A549 (cell line): ENCODE data around the gene PSMG1. TPM values are rescaled to one million over a fixed set of nuclear protein-coding genes. Genes with fewer than 3 reads are reported as not detected.

Source experiments
- ATAC-seq, 2 experiments: fragments of 200-7000 bp in 1 of 2; fragments of >200 bp in 1 of 2; cut with Nextera tagmentation in 1 of 2; cut with Tn5 transposase in 1 of 2; 3 replicates each; pipeline versions ENCODE4 v1.8.0 to v1.9.1; 2018 to 2020; ENCODE audit warnings: mild to moderate bottlenecking in 1 of 2, moderate library complexity in 1 of 2
- CTCF ChIA-PET: fragments of 300-600 bp; sonication (Branson Sonifier 250); formaldehyde crosslinking; extraction: SDS; loops from one replicate; lab custom pipeline; 2021; ENCODE audit warnings: antibody characterized with exemption, inconsistent platforms; lab: Yijun Ruan, JAX
- POLR2A ChIA-PET: fragments of 350-600 bp; formaldehyde crosslinking; extraction: SDS; loops from one replicate; lab custom pipeline; 2021; ENCODE audit warnings: antibody characterized with exemption, inconsistent platforms; lab: Yijun Ruan, JAX
- DNase-seq, 2 experiments: peaks; one replicate each; pipeline versions ENCODE4 v3.0.0 to v3.0.0-alpha.2; 2011 to 2016; ENCODE audit warnings: low read depth in 1 of 2, low spot score in 1 of 2
- FAIRE-seq: peaks from 2 replicates; lab custom pipeline; 2011; peaks lifted over from hg19 to GRCh38; lab: Jason Lieb, UNC
- H3K27ac ChIP-seq, 2 experiments: fragments of >200 bp; sonication (Bioruptor Twin); formaldehyde crosslinking; 3 replicates each; pipeline ENCODE4 v1.5.1; 2016 to 2017
- H3K4me1 ChIP-seq: fragments of >200 bp; sonication (Bioruptor Twin); formaldehyde crosslinking; 3 replicates; pipeline ENCODE4 v1.6.1; 2016
- H3K4me2 ChIP-seq: fragments of >200 bp; sonication (Bioruptor Twin); formaldehyde crosslinking; 3 replicates; pipeline ENCODE4 v1.6.1; 2016
- H3K4me3 ChIP-seq: fragments of >200 bp; sonication (Bioruptor Twin); formaldehyde crosslinking; 3 replicates; pipeline ENCODE4 v1.5.1; 2016
- H3K9me3 ChIP-seq: fragments of >200 bp; sonication (Bioruptor Twin); formaldehyde crosslinking; 3 replicates; pipeline ENCODE4 v1.6.1; 2016
- CBX2 ChIP-seq: fragments of 200-600 bp; sonication (generic); IDR thresholded peaks from 2 replicates; pipeline ENCODE4 v1.6.1; 2016; ENCODE audit warnings: low read depth, mild to moderate bottlenecking, borderline replicate concordance
- CHD4 ChIP-seq: fragments of 200-600 bp; sonication (generic); IDR thresholded peaks from 2 replicates; pipeline ENCODE4 v1.6.1; 2016; ENCODE audit warnings: antibody characterized with exemption, mild to moderate bottlenecking, borderline replicate concordance
- EHMT2 ChIP-seq: fragments of 200-600 bp; sonication (generic); IDR thresholded peaks from 2 replicates; pipeline ENCODE4 v1.6.1; 2016; ENCODE audit warnings: antibody characterized with exemption, low read depth, mild to moderate bottlenecking, moderate library complexity
- FOSL2 ChIP-seq, 2 experiments: fragments of 450-650 bp in 1 of 2; fragments of >200 bp in 1 of 2; sonication (Bioruptor Twin) in 1 of 2; formaldehyde crosslinking; IDR thresholded peaks; 2 replicates each; pipeline versions ENCODE4 v1.5.0 to v1.6.1; 2016 to 2020; ENCODE audit warnings: mild to moderate bottlenecking in 1 of 2, moderate library complexity in 1 of 2
- GATA3 ChIP-seq: IDR thresholded peaks from 2 replicates; pipeline ENCODE4 v1.6.1; 2012; ENCODE audit warnings: borderline replicate concordance
- HEYL ChIP-seq: fragments of 250-450 bp; sonication (Bioruptor Pico); IDR thresholded peaks from 2 replicates; pipeline ENCODE4 v1.8.0; 2021; ENCODE audit warnings: mild to moderate bottlenecking, moderate library complexity
- JUN ChIP-seq, 2 experiments: fragments of >200 bp; sonication (Bioruptor Twin); formaldehyde crosslinking; IDR thresholded peaks; 2 replicates in 1 of 2; 3 replicates in 1 of 2; pipeline ENCODE4 v1.6.1; 2016 to 2017
- NFE2L2 ChIP-seq: fragments of 150-350 bp; conservative IDR thresholded peaks from 2 replicates; pipeline ENCODE4 v1.6.1; 2014; ENCODE audit warnings: low read length
- NR3C1 ChIP-seq: fragments of >200 bp; sonication (Bioruptor Twin); formaldehyde crosslinking; IDR thresholded peaks from 3 replicates; pipeline ENCODE4 v1.6.1; 2017
- POLR2A ChIP-seq: IDR thresholded peaks from 2 replicates; pipeline ENCODE4 v1.6.1; 2012; ENCODE audit warnings: mild to moderate bottlenecking, low read length
- POLR2AphosphoS2 ChIP-seq: conservative IDR thresholded peaks from 2 replicates; pipeline ENCODE4 v1.6.1; 2012; ENCODE audit warnings: low read length, improper control_type of control experiment, inconsistent platforms
- RAD21 ChIP-seq, 2 experiments: fragments of >200 bp in 1 of 2; sonication (Bioruptor Twin) in 1 of 2; formaldehyde crosslinking in 1 of 2; IDR thresholded peaks in 1 of 2; conservative IDR thresholded peaks in 1 of 2; 2 replicates in 1 of 2; 3 replicates in 1 of 2; pipeline ENCODE4 v1.6.1; 2012 to 2018; ENCODE audit warnings: inconsistent platforms in 1 of 2
- RARB ChIP-seq: fragments of 250-450 bp; sonication (Bioruptor Pico); IDR thresholded peaks from 2 replicates; pipeline ENCODE4 v1.8.0; 2021; ENCODE audit warnings: mild to moderate bottlenecking, moderate library complexity
- RNF2 ChIP-seq: fragments of 200-600 bp; sonication (generic); IDR thresholded peaks from 2 replicates; pipeline ENCODE4 v1.6.1; 2016; ENCODE audit warnings: low read depth, mild to moderate bottlenecking, antibody characterized with exemption, moderate library complexity, borderline replicate concordance
- ZC3H11A ChIP-seq: fragments of 450-650 bp; IDR thresholded peaks from 2 replicates; pipeline ENCODE4 v1.6.1; 2014; ENCODE audit warnings: antibody characterized with exemption, mild to moderate bottlenecking
- ZNF302 ChIP-seq: fragments of 250-450 bp; sonication (Bioruptor Pico); IDR thresholded peaks from 2 replicates; pipeline ENCODE4 v1.9.0; 2021; ENCODE audit warnings: inconsistent platforms, mild to moderate bottlenecking, moderate library complexity
- WGBS: methylation state at CpG from one replicate; pipeline ENCODE4 v1.1.6; 2017; ENCODE audit errors: missing lambda C conversion rate; 5-methylcytosine and 5-hydroxymethylcytosine counted together
- polyA plus RNA-seq, 4 experiments: library from polyadenylated mRNA; depleted of rRNA in 3 of 4; stranded (reverse); fragments of >200 nt; fragmentation: RNase III in 1 of 4; extraction: RNeasy Plus Mini Kit Qiagen cat#74134 plus additional on column Dnase treatment in 1 of 4; gene quantifications; 2 replicates in 3 of 4; 3 replicates in 1 of 4; pipeline ENCODE4 v1.2.3, GENCODE V29; 2011 to 2017
- TF ChIP-seq, protein P1 (sequence below): fragments of >200 bp; sonication (Bioruptor Twin); formaldehyde crosslinking; IDR thresholded peaks from 3 replicates; pipeline ENCODE4 v1.5.1; 2016
- TF ChIP-seq, protein P2 (sequence below): fragments of 450-650 bp; IDR thresholded peaks from 2 replicates; pipeline ENCODE4 v1.6.1; 2014; ENCODE audit warnings: antibody characterized with exemption
- TF ChIP-seq, protein P3 (sequence below): fragments of 150-350 bp; IDR thresholded peaks from 2 replicates; pipeline ENCODE4 v1.6.1; 2014; ENCODE audit warnings: low read depth, mild to moderate bottlenecking, low read length
- TF ChIP-seq, protein P4 (sequence below): IDR thresholded peaks from 2 replicates; pipeline ENCODE4 v1.6.1; 2012; ENCODE audit warnings: low read depth, borderline replicate concordance
- TF ChIP-seq, protein P5 (sequence below): fragments of 250-450 bp; sonication (Bioruptor Pico); IDR thresholded peaks from 2 replicates; pipeline ENCODE4 v1.5.0; 2021; ENCODE audit warnings: mild to moderate bottlenecking, moderate library complexity, borderline replicate concordance

Gene PSMG1
- polyA plus RNA-seq, 2 of the 4 experiments (the other 2 are of a cell fraction): 95.8 to 96.0 TPM

DNA sequence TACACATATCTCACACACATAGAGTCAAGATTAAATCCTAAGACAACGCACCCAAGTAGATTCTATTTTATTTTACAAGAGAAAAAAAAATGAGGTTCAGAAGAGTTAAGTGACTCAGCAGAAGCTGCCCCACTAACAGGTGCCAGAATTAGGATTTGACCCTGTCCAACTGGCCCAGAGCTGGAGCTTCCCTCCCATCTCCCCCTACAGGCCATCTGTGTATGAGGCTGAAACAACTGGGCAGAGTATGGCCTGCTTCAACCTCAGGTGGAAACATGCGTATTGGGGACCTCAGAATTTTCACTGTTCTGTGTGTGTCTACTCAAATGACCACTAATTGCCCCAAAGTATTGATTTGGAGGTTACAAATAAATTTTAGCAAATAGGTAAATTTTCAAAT is 29.9 kb downstream of the PSMG1 start:
- H3K4me1 ChIP-seq: peaks cover 8% of the 10 kb centered on the region; the same call in 1 of the 3 replicates
- WGBS: 94% methylated on average over 2 of the region's 2 CpGs
- DNase-seq: peak in 1 of 2 experiments; percentile 10
- CTCF ChIA-PET: no interaction called here
- no peak for TF ChIP-seq ZNF302 (CRISPR knock-in tag)
- TF ChIP-seq, protein P1, sequence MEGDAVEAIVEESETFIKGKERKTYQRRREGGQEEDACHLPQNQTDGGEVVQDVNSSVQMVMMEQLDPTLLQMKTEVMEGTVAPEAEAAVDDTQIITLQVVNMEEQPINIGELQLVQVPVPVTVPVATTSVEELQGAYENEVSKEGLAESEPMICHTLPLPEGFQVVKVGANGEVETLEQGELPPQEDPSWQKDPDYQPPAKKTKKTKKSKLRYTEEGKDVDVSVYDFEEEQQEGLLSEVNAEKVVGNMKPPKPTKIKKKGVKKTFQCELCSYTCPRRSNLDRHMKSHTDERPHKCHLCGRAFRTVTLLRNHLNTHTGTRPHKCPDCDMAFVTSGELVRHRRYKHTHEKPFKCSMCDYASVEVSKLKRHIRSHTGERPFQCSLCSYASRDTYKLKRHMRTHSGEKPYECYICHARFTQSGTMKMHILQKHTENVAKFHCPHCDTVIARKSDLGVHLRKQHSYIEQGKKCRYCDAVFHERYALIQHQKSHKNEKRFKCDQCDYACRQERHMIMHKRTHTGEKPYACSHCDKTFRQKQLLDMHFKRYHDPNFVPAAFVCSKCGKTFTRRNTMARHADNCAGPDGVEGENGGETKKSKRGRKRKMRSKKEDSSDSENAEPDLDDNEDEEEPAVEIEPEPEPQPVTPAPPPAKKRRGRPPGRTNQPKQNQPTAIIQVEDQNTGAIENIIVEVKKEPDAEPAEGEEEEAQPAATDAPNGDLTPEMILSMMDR: 0 out of 3 replicates have a peak, but pooled peaks have one; percentile 6
- ATAC-seq: peak; percentile 59 to 71; a peak in 3 of 6 replicates
- POLR2A ChIA-PET: no interaction called here
- no peak overlapping the region for H3K4me2 ChIP-seq
- H3K27ac ChIP-seq: no peak overlapping the region
- no peaks in the 10 kb centered on the region for H3K9me3 ChIP-seq
- no peak for FAIRE-seq
- H3K4me3 ChIP-seq: no peak overlapping the region

DNA sequence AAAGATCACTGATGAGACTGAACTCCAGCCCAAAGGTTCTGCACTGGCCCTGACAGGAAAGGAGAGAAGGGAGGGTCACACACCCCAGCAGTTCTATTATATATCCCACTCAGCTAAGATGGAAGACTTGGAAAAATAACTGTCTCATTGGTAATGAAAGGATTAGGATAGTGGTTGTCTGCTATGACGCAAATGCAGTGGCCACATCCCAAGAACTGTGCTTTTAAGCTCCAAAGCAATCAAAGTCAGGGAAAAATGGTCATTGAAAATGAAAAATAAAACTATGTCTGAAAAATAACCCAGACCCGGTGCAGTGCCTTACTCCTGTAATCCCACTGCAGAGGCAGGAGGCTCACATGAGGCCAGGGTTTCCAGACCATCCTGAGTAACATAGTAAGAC is 31.0 kb downstream of the PSMG1 start:
- Histone ChIP-seq H3K4me1 (peaks cover 8% of the 10 kb centered on the region; the same call in 1 of the 3 replicates), H3K9me3 (no peaks in the 10 kb centered on the region), H3K4me2 (no peak overlapping the region), H3K4me3 (no peak overlapping the region), H3K27ac (no peak overlapping the region)
- FAIRE-seq: no peak
- ChIA-PET POLR2A (no interaction called here), CTCF (interaction anchor here (0.7 kb wide), 1 partner anchor 9 kb away, joined by 3 read pairs; no protein-coding TSS in a partner anchor)
- no peak for ATAC-seq
- TF ChIP-seq CHD4 (no peak), EHMT2 (no peak), POLR2A (no peak), RARB (CRISPR knock-in tag) (no peak), NFE2L2 (no peak), POLR2AphosphoS2 (no peak), ZNF302 (CRISPR knock-in tag) (no peak), CBX2 (no peak), ZC3H11A (no peak), GATA3 (no peak), JUN (IDR thresholded peaks at IDR 0.05) (no peak), HEYL (CRISPR knock-in tag) (no peak), NR3C1 (no peak), RAD21 (conservative IDR thresholded peaks at IDR 0.05 in 1 of 2, IDR thresholded peaks at IDR 0.05 in 1 of 2) (no peak), FOSL2 (IDR thresholded peaks at IDR 0.05) (no peak), FOSL2 (CRISPR knock-in tag; IDR thresholded peaks at IDR 0.05) (no peak), RNF2 (no peak)
- TF ChIP-seq, protein P2, sequence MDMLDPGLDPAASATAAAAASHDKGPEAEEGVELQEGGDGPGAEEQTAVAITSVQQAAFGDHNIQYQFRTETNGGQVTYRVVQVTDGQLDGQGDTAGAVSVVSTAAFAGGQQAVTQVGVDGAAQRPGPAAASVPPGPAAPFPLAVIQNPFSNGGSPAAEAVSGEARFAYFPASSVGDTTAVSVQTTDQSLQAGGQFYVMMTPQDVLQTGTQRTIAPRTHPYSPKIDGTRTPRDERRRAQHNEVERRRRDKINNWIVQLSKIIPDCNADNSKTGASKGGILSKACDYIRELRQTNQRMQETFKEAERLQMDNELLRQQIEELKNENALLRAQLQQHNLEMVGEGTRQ: no peak
- TF ChIP-seq, protein P3, sequence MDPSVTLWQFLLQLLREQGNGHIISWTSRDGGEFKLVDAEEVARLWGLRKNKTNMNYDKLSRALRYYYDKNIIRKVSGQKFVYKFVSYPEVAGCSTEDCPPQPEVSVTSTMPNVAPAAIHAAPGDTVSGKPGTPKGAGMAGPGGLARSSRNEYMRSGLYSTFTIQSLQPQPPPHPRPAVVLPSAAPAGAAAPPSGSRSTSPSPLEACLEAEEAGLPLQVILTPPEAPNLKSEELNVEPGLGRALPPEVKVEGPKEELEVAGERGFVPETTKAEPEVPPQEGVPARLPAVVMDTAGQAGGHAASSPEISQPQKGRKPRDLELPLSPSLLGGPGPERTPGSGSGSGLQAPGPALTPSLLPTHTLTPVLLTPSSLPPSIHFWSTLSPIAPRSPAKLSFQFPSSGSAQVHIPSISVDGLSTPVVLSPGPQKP: no peak
- TF ChIP-seq, protein P4, sequence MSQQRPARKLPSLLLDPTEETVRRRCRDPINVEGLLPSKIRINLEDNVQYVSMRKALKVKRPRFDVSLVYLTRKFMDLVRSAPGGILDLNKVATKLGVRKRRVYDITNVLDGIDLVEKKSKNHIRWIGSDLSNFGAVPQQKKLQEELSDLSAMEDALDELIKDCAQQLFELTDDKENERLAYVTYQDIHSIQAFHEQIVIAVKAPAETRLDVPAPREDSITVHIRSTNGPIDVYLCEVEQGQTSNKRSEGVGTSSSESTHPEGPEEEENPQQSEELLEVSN: no peak
- TF ChIP-seq, protein P5, sequence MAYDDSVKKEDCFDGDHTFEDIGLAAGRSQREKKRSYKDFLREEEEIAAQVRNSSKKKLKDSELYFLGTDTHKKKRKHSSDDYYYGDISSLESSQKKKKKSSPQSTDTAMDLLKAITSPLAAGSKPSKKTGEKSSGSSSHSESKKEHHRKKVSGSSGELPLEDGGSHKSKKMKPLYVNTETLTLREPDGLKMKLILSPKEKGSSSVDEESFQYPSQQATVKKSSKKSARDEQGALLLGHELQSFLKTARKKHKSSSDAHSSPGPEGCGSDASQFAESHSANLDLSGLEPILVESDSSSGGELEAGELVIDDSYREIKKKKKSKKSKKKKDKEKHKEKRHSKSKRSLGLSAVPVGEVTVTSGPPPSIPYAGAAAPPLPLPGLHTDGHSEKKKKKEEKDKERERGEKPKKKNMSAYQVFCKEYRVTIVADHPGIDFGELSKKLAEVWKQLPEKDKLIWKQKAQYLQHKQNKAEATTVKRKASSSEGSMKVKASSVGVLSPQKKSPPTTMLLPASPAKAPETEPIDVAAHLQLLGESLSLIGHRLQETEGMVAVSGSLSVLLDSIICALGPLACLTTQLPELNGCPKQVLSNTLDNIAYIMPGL (CRISPR knock-in tag): no peak
- WGBS: 56% methylated on average over 2 of the region's 2 CpGs
- no peak for DNase-seq
